GM23338 (cell line): Measurements from ENCODE around the gene MMP13. TPM values are rescaled to one million over a fixed set of nuclear protein-coding genes. Genes with fewer than 3 reads are reported as not detected.

Experiments
- ATAC-seq: fragments of 200-7000 bp; cut with Tn5 transposase; 3 replicates; pipeline ENCODE4 v1.9.1; 2020
- DNase-seq: peaks from one replicate; pipeline ENCODE4 v3.0.0-alpha.2; 2015; ENCODE audit warnings: low spot score
- H2AFZ ChIP-seq: fragments of 200-600 bp; sonication (generic); 2 replicates; pipeline ENCODE4 v1.8.0; 2016; ENCODE audit warnings: antibody characterized with exemption, mild to moderate bottlenecking, moderate library complexity
- H3F3A ChIP-seq: fragments of 200-600 bp; sonication (generic); replicated peaks from 2 replicates; pipeline ENCODE4 v1.8.0; 2017; ENCODE audit warnings: antibody characterized with exemption, mixed run types, low read depth
- H3K27ac ChIP-seq: fragments of 200-600 bp; sonication (generic); 2 replicates; pipeline ENCODE4 v1.6.1; 2016; ENCODE audit warnings: low read depth
- H3K27me3 ChIP-seq: fragments of 200-600 bp; sonication (generic); 2 replicates; pipeline ENCODE4 v1.8.0; 2016; ENCODE audit warnings: mild to moderate bottlenecking, mixed run types, moderate library complexity; ENCODE audit not compliant: insufficient read depth
- H3K36me3 ChIP-seq: fragments of 200-600 bp; sonication (generic); 2 replicates; pipeline ENCODE4 v1.8.0; 2016; ENCODE audit warnings: mild to moderate bottlenecking; ENCODE audit not compliant: insufficient read depth
- H3K4me1 ChIP-seq: fragments of 200-600 bp; sonication (generic); 2 replicates; pipeline ENCODE4 v1.8.0; 2016; ENCODE audit warnings: mild to moderate bottlenecking, moderate library complexity; ENCODE audit not compliant: insufficient read depth
- H3K4me2 ChIP-seq: fragments of 200-600 bp; sonication (generic); 2 replicates; pipeline ENCODE4 v1.7.1; 2017; ENCODE audit warnings: mixed run types
- H3K4me3 ChIP-seq: fragments of 200-600 bp; sonication (generic); 2 replicates; pipeline ENCODE4 v1.6.1; 2016; ENCODE audit warnings: mixed run types
- H3K79me2 ChIP-seq: fragments of 200-600 bp; sonication (generic); replicated peaks from 2 replicates; pipeline ENCODE4 v1.8.0; 2017; ENCODE audit warnings: mild to moderate bottlenecking; ENCODE audit not compliant: insufficient read depth
- H3K9me2 ChIP-seq: fragments of 200-600 bp; sonication (generic); 2 replicates; pipeline ENCODE4 v1.8.0; 2017; ENCODE audit not compliant: insufficient read depth
- H4K20me1 ChIP-seq: fragments of 200-600 bp; sonication (generic); replicated peaks from 2 replicates; pipeline ENCODE4 v1.8.0; 2017; ENCODE audit warnings: mild to moderate bottlenecking; ENCODE audit not compliant: insufficient read depth
- H3K27ac Mint-ChIP-seq: 2 replicates; pipeline ENCODE4 v1.8.0; 2020; ENCODE audit warnings: inconsistent platforms, mild to moderate bottlenecking, moderate library complexity, mixed read lengths
- H3K27me3 Mint-ChIP-seq: 3 replicates; pipeline ENCODE4 v1.8.0; 2022; ENCODE audit warnings: low read depth, mild to moderate bottlenecking, moderate library complexity, mixed read lengths, inconsistent platforms; ENCODE audit not compliant: insufficient read depth, poor library complexity
- H3K36me3 Mint-ChIP-seq: 3 replicates; pipeline ENCODE4 v1.8.0; 2021; ENCODE audit warnings: low read depth, mild to moderate bottlenecking, inconsistent platforms, moderate library complexity, mixed read lengths
- H3K4me1 Mint-ChIP-seq: 3 replicates; pipeline ENCODE4 v1.8.0; 2020; ENCODE audit warnings: mild to moderate bottlenecking, inconsistent platforms, mixed read lengths
- H3K4me3 Mint-ChIP-seq: 3 replicates; pipeline ENCODE4 v1.8.0; 2021; ENCODE audit warnings: moderate library complexity, mild to moderate bottlenecking, inconsistent platforms, mixed read lengths
- H3K9me3 Mint-ChIP-seq: 3 replicates; pipeline ENCODE4 v1.8.0; 2020; ENCODE audit warnings: moderate library complexity, mild to moderate bottlenecking, inconsistent platforms, mixed read lengths
- CREB1 ChIP-seq: fragments of 250-450 bp; sonication (Bioruptor Pico); IDR thresholded peaks from 2 replicates; pipeline ENCODE4 v1.5.0; 2020; ENCODE audit warnings: low read depth, mild to moderate bottlenecking, moderate library complexity
- EZH2 ChIP-seq: fragments of 200-600 bp; sonication (generic); IDR thresholded peaks from one replicate; pipeline ENCODE4 v1.8.0; 2017; ENCODE audit warnings: antibody characterized with exemption, mild to moderate bottlenecking, low read depth; ENCODE audit not compliant: unreplicated experiment
- JUNB ChIP-seq: IDR thresholded peaks from one replicate; pipeline ENCODE4 v1.6.1; 2016; ENCODE audit warnings: antibody characterized with exemption; ENCODE audit not compliant: unreplicated experiment
- NANOG ChIP-seq: IDR thresholded peaks from 2 replicates; pipeline ENCODE4 v1.6.1; 2016; ENCODE audit warnings: antibody characterized with exemption, borderline replicate concordance
- POLR2AphosphoS5 ChIP-seq: IDR thresholded peaks from 2 replicates; pipeline ENCODE4 v1.6.1; 2016; ENCODE audit warnings: antibody characterized with exemption, low read depth
- STAT1 ChIP-seq: IDR thresholded peaks from one replicate; pipeline ENCODE4 v1.6.1; 2016; ENCODE audit warnings: antibody characterized with exemption; ENCODE audit not compliant: unreplicated experiment
- ZNF114 ChIP-seq: fragments of 250-450 bp; sonication (Bioruptor Pico); IDR thresholded peaks from 2 replicates; pipeline ENCODE4 v1.5.0; 2020; ENCODE audit warnings: mild to moderate bottlenecking, moderate library complexity
- polyA plus RNA-seq: library from polyadenylated mRNA; unstranded; fragments of >200 nt; fragmentation: Nextera tagmentation; extraction: Ambion mirVana; gene quantifications from 2 replicates; pipeline ENCODE4 v1.2.1, GENCODE V29; 2016
- total RNA-seq: library from RNA; depleted of rRNA; stranded (reverse); fragments of >200 nt; shearing (Covaris generic); gene quantifications from 2 replicates; pipeline ENCODE4 v1.2.3, GENCODE V29; 2014
- TF ChIP-seq, protein P1 (sequence below): IDR thresholded peaks from one replicate; pipeline ENCODE4 v1.6.1; 2018; ENCODE audit warnings: antibody characterized with exemption; ENCODE audit not compliant: unreplicated experiment
- TF ChIP-seq, protein P2 (sequence below): IDR thresholded peaks from 2 replicates; pipeline ENCODE4 v1.6.1; 2016; ENCODE audit warnings: antibody characterized with exemption
- TF ChIP-seq, protein P3 (sequence below), 2 experiments: fragments of 200-600 bp in 1 of 2; sonication (generic) in 1 of 2; conservative IDR thresholded peaks; 2 replicates each; pipeline versions ENCODE4 v1.5.1 to v1.6.1; 2016 to 2017; ENCODE audit warnings: antibody characterized with exemption in 2 of 2, low read depth in 2 of 2, mild to moderate bottlenecking in 2 of 2, moderate library complexity in 1 of 2
- TF ChIP-seq, protein P4 (sequence below): fragments of 250-450 bp; sonication (Bioruptor Pico); IDR thresholded peaks from 2 replicates; pipeline ENCODE4 v1.5.0; 2020; ENCODE audit warnings: mild to moderate bottlenecking, moderate library complexity

Gene MMP13
- total and polyA plus RNA-seq, 2 experiments from 2014 or later, result not detected

DNA sequence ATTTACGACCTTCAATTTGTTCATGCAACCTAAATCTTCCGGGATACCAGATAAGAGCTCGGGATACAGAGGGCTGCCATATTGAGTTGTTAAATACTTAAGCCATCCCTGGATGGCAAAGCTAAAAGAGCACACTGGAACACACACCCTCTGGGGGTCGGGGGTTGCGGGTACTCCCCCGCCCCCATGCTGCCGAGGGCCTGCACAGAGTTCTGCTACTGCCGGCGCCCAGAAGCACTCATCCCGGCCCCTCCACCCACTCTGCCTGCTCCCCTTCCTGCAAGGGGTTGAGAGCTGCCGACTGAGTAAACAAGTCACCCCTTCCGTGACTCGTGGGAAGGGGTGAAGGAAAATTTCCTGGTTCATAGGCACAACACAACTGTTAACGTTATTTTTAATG lies 9.3 kb upstream of the MMP13 start (continued):
- no peak for TF ChIP-seq ZNF114 (CRISPR knock-in tag)
- TF ChIP-seq CREB1 (CRISPR knock-in tag), result no peak
- TF ChIP-seq, protein P1, sequence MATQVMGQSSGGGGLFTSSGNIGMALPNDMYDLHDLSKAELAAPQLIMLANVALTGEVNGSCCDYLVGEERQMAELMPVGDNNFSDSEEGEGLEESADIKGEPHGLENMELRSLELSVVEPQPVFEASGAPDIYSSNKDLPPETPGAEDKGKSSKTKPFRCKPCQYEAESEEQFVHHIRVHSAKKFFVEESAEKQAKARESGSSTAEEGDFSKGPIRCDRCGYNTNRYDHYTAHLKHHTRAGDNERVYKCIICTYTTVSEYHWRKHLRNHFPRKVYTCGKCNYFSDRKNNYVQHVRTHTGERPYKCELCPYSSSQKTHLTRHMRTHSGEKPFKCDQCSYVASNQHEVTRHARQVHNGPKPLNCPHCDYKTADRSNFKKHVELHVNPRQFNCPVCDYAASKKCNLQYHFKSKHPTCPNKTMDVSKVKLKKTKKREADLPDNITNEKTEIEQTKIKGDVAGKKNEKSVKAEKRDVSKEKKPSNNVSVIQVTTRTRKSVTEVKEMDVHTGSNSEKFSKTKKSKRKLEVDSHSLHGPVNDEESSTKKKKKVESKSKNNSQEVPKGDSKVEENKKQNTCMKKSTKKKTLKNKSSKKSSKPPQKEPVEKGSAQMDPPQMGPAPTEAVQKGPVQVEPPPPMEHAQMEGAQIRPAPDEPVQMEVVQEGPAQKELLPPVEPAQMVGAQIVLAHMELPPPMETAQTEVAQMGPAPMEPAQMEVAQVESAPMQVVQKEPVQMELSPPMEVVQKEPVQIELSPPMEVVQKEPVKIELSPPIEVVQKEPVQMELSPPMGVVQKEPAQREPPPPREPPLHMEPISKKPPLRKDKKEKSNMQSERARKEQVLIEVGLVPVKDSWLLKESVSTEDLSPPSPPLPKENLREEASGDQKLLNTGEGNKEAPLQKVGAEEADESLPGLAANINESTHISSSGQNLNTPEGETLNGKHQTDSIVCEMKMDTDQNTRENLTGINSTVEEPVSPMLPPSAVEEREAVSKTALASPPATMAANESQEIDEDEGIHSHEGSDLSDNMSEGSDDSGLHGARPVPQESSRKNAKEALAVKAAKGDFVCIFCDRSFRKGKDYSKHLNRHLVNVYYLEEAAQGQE, result no peak
- TF ChIP-seq, protein P2, sequence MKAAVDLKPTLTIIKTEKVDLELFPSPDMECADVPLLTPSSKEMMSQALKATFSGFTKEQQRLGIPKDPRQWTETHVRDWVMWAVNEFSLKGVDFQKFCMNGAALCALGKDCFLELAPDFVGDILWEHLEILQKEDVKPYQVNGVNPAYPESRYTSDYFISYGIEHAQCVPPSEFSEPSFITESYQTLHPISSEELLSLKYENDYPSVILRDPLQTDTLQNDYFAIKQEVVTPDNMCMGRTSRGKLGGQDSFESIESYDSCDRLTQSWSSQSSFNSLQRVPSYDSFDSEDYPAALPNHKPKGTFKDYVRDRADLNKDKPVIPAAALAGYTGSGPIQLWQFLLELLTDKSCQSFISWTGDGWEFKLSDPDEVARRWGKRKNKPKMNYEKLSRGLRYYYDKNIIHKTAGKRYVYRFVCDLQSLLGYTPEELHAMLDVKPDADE, result no peak

DNA sequence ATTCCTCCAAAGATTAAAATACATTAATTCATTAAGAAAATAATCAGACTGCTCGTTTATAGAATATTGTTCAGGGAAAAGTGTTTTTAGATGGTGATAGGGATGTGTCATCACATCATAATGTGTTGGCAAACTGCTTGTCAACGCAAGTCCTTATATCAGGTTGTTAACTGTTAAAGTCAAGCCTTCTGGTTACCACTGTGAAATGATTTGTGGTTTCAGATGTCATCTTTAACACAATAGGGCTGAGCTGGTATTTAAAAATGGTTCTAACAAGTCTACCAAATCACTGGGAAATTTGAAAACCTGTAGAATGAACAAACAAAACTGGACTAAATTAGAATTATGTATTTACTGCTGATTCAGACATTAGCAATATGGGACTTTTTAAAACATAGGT lies 2.4 kb upstream of the MMP13 start:
- Histone ChIP-seq H2AFZ (no peak overlapping the region), H3K36me3 (no peaks in the 10 kb centered on the region)
- TF ChIP-seq NANOG (no peak), JUNB (no peak), CREB1 (CRISPR knock-in tag) (no peak), EZH2 (no peak), ZNF114 (CRISPR knock-in tag) (no peak), POLR2AphosphoS5 (no peak), STAT1 (no peak)
- TF ChIP-seq, protein P3, sequence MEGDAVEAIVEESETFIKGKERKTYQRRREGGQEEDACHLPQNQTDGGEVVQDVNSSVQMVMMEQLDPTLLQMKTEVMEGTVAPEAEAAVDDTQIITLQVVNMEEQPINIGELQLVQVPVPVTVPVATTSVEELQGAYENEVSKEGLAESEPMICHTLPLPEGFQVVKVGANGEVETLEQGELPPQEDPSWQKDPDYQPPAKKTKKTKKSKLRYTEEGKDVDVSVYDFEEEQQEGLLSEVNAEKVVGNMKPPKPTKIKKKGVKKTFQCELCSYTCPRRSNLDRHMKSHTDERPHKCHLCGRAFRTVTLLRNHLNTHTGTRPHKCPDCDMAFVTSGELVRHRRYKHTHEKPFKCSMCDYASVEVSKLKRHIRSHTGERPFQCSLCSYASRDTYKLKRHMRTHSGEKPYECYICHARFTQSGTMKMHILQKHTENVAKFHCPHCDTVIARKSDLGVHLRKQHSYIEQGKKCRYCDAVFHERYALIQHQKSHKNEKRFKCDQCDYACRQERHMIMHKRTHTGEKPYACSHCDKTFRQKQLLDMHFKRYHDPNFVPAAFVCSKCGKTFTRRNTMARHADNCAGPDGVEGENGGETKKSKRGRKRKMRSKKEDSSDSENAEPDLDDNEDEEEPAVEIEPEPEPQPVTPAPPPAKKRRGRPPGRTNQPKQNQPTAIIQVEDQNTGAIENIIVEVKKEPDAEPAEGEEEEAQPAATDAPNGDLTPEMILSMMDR (conservative IDR thresholded peaks at IDR 0.05; ENCODE audit: low read depth in 2 of 2), result no peak
- TF ChIP-seq, protein P2, result no peak
- TF ChIP-seq, protein P4, sequence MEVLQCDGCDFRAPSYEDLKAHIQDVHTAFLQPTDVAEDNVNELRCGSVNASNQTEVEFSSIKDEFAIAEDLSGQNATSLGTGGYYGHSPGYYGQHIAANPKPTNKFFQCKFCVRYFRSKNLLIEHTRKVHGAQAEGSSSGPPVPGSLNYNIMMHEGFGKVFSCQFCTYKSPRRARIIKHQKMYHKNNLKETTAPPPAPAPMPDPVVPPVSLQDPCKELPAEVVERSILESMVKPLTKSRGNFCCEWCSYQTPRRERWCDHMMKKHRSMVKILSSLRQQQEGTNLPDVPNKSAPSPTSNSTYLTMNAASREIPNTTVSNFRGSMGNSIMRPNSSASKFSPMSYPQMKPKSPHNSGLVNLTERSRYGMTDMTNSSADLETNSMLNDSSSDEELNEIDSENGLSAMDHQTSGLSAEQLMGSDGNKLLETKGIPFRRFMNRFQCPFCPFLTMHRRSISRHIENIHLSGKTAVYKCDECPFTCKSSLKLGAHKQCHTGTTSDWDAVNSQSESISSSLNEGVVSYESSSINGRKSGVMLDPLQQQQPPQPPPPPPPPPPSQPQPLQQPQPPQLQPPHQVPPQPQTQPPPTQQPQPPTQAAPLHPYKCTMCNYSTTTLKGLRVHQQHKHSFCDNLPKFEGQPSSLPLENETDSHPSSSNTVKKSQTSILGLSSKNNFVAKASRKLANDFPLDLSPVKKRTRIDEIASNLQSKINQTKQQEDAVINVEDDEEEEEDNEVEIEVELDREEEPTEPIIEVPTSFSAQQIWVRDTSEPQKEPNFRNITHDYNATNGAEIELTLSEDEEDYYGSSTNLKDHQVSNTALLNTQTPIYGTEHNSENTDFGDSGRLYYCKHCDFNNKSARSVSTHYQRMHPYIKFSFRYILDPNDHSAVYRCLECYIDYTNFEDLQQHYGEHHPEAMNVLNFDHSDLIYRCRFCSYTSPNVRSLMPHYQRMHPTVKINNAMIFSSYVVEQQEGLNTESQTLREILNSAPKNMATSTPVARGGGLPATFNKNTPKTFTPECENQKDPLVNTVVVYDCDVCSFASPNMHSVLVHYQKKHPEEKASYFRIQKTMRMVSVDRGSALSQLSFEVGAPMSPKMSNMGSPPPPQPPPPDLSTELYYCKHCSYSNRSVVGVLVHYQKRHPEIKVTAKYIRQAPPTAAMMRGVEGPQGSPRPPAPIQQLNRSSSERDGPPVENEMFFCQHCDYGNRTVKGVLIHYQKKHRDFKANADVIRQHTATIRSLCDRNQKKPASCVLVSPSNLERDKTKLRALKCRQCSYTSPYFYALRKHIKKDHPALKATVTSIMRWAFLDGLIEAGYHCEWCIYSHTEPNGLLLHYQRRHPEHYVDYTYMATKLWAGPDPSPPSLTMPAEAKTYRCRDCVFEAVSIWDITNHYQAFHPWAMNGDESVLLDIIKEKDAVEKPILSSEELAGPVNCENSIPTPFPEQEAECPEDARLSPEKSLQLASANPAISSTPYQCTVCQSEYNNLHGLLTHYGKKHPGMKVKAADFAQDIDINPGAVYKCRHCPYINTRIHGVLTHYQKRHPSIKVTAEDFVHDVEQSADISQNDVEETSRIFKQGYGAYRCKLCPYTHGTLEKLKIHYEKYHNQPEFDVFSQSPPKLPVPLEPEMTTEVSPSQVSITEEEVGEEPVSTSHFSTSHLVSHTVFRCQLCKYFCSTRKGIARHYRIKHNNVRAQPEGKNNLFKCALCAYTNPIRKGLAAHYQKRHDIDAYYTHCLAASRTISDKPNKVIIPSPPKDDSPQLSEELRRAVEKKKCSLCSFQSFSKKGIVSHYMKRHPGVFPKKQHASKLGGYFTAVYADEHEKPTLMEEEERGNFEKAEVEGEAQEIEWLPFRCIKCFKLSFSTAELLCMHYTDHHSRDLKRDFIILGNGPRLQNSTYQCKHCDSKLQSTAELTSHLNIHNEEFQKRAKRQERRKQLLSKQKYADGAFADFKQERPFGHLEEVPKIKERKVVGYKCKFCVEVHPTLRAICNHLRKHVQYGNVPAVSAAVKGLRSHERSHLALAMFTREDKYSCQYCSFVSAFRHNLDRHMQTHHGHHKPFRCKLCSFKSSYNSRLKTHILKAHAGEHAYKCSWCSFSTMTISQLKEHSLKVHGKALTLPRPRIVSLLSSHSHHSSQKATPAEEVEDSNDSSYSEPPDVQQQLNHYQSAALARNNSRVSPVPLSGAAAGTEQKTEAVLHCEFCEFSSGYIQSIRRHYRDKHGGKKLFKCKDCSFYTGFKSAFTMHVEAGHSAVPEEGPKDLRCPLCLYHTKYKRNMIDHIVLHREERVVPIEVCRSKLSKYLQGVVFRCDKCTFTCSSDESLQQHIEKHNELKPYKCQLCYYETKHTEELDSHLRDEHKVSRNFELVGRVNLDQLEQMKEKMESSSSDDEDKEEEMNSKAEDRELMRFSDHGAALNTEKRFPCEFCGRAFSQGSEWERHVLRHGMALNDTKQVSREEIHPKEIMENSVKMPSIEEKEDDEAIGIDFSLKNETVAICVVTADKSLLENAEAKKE (CRISPR knock-in tag), result no peak

More for the DNA sequence above, 2.4 kb upstream of the MMP13 start:
- Mint-ChIP-seq H3K4me1 (no peaks in the 10 kb centered on the region), H3K27ac (no peak overlapping the region), H3K27me3 (no peaks in the 10 kb centered on the region), H3K4me3 (no peak overlapping the region), H3K36me3 (no peaks in the 10 kb centered on the region), H3K9me3 (no peaks in the 10 kb centered on the region)
- Histone ChIP-seq H3K9me2 (0 out of 2 replicates have a peak, but pooled peaks cover 2% of the 10 kb centered on the region), H3K4me1 (no peaks in the 10 kb centered on the region), H3K27me3 (no peaks in the 10 kb centered on the region), H3F3A (no peaks in the 10 kb centered on the region), H4K20me1 (no peaks in the 10 kb centered on the region), H3K4me2 (no peak overlapping the region), H3K27ac (no peak overlapping the region), H3K4me3 (no peak overlapping the region), H3K79me2 (no peaks in the 10 kb centered on the region)
- DNase-seq (no peak), ATAC-seq (no peak)
